Stimulated activated naive CD8-positive, alpha-beta T cell treated with anti-CD3 and anti-CD28 coated beads, Interleukin-15, Interleukin-2, amounts not matched to agents 100 ng/mL and 50 ng/mL, for 24 hours (primary cell): Measurements from ENCODE around the gene RNF220.
"Not testable (repeated sequence)": the region's sequence is repeated elsewhere in the genome, so short reads cannot be mapped to it uniquely, and the experiment has no call there.

Experiments
- H3K27ac Mint-ChIP-seq: one replicate; pipeline ENCODE4 v1.8.0; 2021; ENCODE audit warnings: mild to moderate bottlenecking, mixed read lengths
- H3K27me3 Mint-ChIP-seq: one replicate; pipeline ENCODE4 v1.8.0; 2021; ENCODE audit warnings: mixed read lengths
- H3K36me3 Mint-ChIP-seq: one replicate; pipeline ENCODE4 v1.8.0; 2021; ENCODE audit warnings: low read depth, mixed read lengths
- H3K4me1 Mint-ChIP-seq: one replicate; pipeline ENCODE4 v1.8.0; 2021; ENCODE audit warnings: low read depth, mixed read lengths
- H3K4me3 Mint-ChIP-seq: one replicate; pipeline ENCODE4 v1.8.0; 2021; ENCODE audit warnings: mild to moderate bottlenecking, mixed read lengths
- H3K9me3 Mint-ChIP-seq: one replicate; pipeline ENCODE4 v1.8.0; 2021; ENCODE audit warnings: mixed read lengths

RNF220 gene

DNA sequence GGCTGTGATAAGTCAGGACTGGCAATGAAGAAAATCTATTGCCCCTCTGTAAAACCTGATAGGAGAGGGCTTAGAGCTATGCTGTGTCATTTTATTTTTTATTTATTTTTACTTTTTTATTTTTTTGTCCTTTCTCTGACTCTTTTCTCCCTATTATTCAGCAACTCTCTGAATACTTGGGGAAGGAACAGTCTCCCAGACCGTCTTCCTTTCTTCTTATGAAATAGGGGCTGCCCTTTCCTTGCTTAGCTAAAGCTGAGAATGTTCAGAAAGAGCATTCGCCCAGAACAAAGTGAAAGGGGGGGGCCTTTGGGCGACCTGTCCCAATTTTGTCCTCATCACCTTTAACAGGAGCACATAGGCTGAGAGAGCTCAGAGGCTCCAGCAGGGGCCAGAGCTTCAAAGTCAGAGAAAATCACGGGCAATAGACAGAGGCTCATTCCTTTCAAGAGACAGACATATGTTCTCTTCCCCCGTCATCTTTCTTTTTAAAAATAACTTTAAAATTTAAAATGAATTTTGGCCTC lies 80.9 kb downstream of the RNF220 start:
- H3K27ac Mint-ChIP-seq, result no peak overlapping the region
- peaks cover 4% of the 10 kb centered on the region for H3K9me3 Mint-ChIP-seq
- no peaks in the 10 kb centered on the region for H3K36me3 Mint-ChIP-seq
- no peaks in the 10 kb centered on the region for H3K4me1 Mint-ChIP-seq
- H3K27me3 Mint-ChIP-seq, result peaks cover 19% of the 10 kb centered on the region
- no peak overlapping the region for H3K4me3 Mint-ChIP-seq

GRCh38 chr1:44489481-44489880 lies 84.4 kb downstream of the RNF220 start:
- Mint-ChIP-seq H3K9me3 (peaks cover 4% of the 10 kb centered on the region), H3K36me3 (no peaks in the 10 kb centered on the region), H3K4me1 (no peaks in the 10 kb centered on the region), H3K27ac (no peak overlapping the region), H3K27me3 (peaks cover 14% of the 10 kb centered on the region), H3K4me3 (no peak overlapping the region)

DNA sequence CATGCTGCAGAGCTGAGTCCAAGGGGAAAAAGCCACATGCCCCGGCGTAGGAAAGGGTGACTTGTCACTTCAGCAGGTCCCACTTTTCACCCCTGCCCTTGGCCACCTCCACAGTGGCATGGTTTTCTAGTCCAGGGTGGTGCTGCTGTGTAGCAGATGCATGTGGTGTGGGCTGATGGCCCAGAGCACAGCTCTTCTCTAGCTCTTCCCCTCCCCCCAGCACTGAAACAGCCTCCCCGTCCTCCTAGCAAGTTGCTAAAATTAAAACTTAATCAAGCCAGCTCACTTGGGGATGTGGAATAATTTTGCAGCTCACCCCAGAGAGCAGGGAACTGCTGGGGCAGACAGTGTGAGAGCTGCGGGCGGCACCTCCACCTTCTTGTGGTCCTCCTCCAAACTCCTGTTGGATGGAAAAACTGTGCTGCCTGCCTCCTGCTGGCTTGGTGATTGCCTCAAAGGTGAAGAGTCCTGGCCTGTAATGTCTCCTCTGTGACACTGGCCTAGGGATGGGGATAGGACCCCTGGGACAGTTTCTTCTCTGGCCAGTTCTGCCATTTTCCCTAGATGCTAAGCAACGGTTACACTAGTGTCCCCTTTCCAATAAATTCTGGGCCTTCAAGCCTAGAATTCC lies 91.6 kb downstream of the RNF220 start:
- Mint-ChIP-seq H3K4me3 (no peak overlapping the region), H3K27me3 (peaks cover 4% of the 10 kb centered on the region), H3K27ac (no peak overlapping the region), H3K4me1 (no peaks in the 10 kb centered on the region), H3K9me3 (no peaks in the 10 kb centered on the region), H3K36me3 (no peaks in the 10 kb centered on the region)

DNA sequence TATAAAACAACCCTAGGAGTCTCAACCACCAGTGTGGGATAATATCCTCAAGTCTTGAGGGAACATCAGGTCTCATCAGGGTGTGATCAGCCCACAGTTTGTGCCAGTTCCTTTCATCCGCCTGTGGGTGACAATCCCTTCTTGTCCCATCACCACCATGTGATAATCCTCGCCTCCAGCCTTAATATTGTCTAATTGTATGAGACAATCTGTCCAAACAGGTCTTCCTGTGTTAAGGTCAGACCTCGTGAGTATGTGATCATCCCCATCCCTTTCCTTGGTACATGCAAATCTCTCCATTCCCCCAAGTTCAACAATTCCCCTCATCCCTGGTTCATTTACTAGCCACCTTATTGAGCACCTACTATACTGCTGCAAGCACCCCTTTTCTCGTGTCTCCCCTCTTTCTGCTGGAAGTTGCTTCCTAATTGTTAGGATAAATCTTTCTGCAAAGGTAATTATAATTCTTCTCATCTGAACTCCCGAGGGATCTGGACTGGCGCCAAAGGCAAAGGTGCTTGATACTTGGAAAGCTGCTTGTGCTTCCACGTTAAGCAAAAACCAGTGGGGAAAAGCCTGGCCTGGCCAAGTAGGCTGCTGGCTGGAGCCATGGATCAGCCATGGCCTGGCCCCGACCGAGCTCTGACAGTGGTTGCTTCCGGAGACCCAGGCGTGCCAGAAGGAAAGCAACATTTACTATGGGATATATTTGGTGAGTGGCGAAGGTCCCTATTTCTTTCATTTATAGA lies 92.5 kb downstream of the RNF220 start:
- H3K4me3 Mint-ChIP-seq, result no peak overlapping the region
- H3K4me1 Mint-ChIP-seq, result no peaks in the 10 kb centered on the region
- no peaks in the 10 kb centered on the region for H3K9me3 Mint-ChIP-seq
- no peaks in the 10 kb centered on the region for H3K36me3 Mint-ChIP-seq
- H3K27me3 Mint-ChIP-seq, result no peaks in the 10 kb centered on the region
- no peak overlapping the region for H3K27ac Mint-ChIP-seq

- H3K4me3 Mint-ChIP-seq, result no peak overlapping the region
- no peak overlapping the region for H3K27ac Mint-ChIP-seq
- no peaks in the 10 kb centered on the region for H3K27me3 Mint-ChIP-seq
- no peaks in the 10 kb centered on the region for H3K36me3 Mint-ChIP-seq
- no peaks in the 10 kb centered on the region for H3K9me3 Mint-ChIP-seq
- no peaks in the 10 kb centered on the region for H3K4me1 Mint-ChIP-seq
These were observed 94.3 kb downstream of the RNF220 start for GRCh38 chr1:44499306-44499705.

DNA sequence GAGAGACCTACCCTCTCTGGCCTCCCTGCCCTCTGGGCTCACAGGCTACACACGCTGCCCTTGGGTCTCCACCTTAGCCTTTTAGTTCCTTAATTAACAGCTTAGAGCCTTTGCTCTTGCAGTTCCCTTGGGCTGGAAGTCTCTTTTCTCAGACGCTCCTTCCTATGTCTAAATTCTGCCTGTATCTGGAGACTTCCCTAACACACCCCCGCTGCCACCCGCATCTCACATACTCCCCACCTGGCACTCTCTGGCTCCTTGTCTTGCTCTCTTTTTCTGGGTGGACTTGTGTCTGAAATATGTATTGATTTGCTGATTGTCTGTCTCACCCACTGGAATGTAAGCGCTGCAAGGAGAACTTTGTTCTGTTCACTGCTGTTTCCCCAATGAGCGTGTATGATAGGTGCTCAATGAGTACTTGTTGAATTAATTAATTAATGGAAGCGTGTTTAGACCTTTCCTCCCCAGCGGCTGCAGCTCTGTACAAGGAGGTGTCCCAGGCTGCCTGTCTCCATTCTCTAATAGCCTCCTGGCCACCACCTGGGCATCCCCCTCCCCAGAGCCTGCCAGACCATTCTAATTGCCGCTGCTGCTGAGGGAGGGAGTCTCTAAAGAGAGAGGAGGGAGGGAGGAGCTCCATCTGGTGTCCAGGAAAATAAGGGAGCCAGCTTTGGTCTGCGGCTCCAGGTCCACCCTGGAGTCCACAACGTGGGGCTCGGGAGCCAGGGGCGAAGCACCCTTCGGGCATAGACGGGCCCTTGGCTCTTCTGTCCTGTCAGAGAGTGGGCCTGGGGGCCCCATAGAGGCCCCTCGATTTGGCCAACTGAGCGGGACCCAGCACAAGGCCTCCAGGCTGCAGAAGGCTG lies 95.4 kb downstream of the RNF220 start:
- Mint-ChIP-seq H3K27me3 (no peaks in the 10 kb centered on the region), H3K4me1 (no peaks in the 10 kb centered on the region), H3K4me3 (no peak overlapping the region), H3K36me3 (no peaks in the 10 kb centered on the region), H3K9me3 (no peaks in the 10 kb centered on the region), H3K27ac (no peak overlapping the region)

DNA sequence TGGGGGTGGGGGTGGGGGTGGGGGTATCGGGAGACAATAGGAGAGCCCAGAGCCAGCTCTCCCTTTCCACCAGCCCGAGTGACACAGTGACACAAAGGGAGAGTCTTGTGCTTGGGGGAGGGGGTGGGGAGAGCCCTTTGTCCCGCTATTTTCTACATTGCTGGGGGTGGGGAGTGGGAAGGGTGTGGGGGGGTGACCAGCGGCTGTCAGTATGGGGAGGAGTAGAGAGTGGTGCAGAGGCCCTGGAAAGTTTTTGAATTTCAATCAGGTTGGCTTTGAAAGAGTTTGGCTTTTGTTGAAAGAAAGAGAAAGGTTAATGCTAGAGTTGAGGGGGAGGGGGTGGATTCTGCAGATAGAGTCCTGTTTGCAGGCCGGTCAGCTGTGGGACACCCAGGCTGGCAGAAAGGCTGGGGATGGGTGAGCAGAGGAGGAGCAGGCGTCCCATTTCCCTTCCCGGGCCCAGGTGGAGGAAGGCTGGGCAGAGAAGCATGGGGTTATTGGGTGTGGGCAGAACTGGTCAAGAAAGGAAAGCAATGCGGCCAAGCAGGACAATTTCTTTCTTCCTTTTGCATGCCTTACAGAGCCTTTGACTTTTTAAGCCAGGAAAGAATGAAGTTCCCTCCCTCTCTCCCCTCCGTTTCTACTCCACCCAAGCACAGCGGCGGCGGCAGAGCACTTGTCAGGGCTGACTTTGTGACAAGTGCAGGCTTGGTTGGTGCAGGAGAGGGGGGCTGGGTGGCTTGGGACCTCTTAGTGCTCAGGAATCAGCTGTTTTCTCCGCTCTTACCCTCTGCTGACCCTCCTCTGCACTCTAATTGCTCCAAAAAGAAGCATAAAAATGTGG lies 96.2 kb downstream of the RNF220 start:
- no peak overlapping the region for H3K4me3 Mint-ChIP-seq
- H3K27me3 Mint-ChIP-seq, result no peaks in the 10 kb centered on the region
- H3K4me1 Mint-ChIP-seq, result no peaks in the 10 kb centered on the region
- no peak overlapping the region for H3K27ac Mint-ChIP-seq
- H3K9me3 Mint-ChIP-seq, result no peaks in the 10 kb centered on the region
- H3K36me3 Mint-ChIP-seq, result no peaks in the 10 kb centered on the region

GRCh38 chr1:44502823-44503222 lies 97.8 kb downstream of the RNF220 start:
- H3K27me3 Mint-ChIP-seq, H3K4me3 Mint-ChIP-seq, H3K4me1 Mint-ChIP-seq, H3K9me3 Mint-ChIP-seq, H3K36me3 Mint-ChIP-seq, H3K27ac Mint-ChIP-seq: not testable (repeated sequence)

GRCh38 chr1:44503625-44504024 lies 98.6 kb downstream of the RNF220 start:
- no peak overlapping the region for H3K27ac Mint-ChIP-seq
- H3K4me1 Mint-ChIP-seq, result no peaks in the 10 kb centered on the region
- H3K36me3 Mint-ChIP-seq, result no peaks in the 10 kb centered on the region
- H3K9me3 Mint-ChIP-seq, result no peaks in the 10 kb centered on the region
- H3K4me3 Mint-ChIP-seq, result no peak overlapping the region
- peaks cover 4% of the 10 kb centered on the region for H3K27me3 Mint-ChIP-seq

- H3K27ac Mint-ChIP-seq, result no peak overlapping the region
- no peaks in the 10 kb centered on the region for H3K36me3 Mint-ChIP-seq
- no peaks in the 10 kb centered on the region for H3K4me1 Mint-ChIP-seq
- H3K4me3 Mint-ChIP-seq, result no peak overlapping the region
- no peaks in the 10 kb centered on the region for H3K9me3 Mint-ChIP-seq
- peaks cover 9% of the 10 kb centered on the region for H3K27me3 Mint-ChIP-seq
These were observed 100.3 kb downstream of the RNF220 start for GRCh38 chr1:44505210-44505993.

DNA sequence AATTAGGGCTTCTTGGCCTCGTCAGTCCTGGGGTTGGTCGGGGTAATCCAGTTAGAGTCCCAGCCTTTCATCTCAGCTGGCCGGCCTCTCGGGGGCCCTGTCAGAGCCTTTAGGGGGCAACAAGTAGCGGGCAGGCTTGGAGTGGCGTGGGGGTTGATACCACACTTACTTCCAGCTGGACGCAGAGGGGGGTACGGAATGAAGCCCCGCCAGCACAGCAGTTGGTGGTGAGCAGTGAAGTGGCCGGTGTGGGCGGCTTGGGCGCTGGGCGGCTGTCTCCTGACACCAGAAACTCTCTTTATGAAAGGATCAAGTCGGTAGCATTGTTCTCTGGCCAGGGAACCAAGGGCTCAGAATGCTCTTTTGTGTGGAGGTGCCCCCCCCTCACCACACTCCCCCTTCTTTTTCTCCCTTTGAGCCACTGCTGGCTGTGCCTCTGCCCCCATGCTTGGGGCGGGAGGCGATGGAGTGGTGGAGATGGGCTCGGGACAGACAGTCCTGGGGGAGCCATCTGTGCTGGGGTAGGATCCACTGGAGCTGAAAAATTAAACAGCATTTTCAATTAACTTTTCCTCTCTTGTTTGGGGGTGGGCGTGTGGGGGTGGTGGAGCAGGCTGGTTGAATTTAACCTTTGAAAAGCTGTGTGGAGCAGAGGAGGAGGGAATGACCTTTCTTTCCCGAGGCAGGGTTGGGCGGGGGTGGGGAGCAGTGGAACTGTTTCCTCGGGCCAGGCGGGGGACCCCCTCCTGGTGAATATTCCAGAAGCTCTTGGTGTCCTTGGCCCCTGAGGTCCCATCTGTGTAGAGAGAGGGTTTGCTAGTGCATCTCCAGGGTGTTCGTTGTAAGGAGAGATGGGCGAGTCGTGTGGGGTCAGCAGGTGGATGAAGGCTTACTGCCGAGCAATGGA lies 102.7 kb downstream of the RNF220 start:
- no peak overlapping the region for H3K4me3 Mint-ChIP-seq
- H3K4me1 Mint-ChIP-seq, result peaks cover 11% of the 10 kb centered on the region
- no peak overlapping the region for H3K27ac Mint-ChIP-seq
- peaks cover 16% of the 10 kb centered on the region for H3K27me3 Mint-ChIP-seq
- no peaks in the 10 kb centered on the region for H3K36me3 Mint-ChIP-seq
- no peaks in the 10 kb centered on the region for H3K9me3 Mint-ChIP-seq

DNA sequence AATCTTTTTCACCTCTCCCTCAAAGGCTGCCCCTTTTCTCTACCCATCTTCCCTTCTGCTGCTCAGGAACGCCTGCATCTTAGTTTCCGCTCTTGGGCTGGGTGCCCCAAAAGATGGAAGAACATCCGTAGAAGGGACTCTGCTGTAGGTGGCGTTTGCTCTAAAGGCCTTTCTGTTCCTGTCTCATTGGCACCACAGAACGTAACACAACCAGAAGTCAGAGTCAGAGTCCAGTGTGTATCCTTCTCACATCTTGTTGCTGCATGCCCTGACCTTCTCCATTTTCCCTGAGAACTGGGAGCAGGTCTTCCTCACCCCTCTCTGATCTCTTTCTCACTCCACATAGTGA lies 103.3 kb downstream of the RNF220 start:
- Mint-ChIP-seq H3K9me3 (no peaks in the 10 kb centered on the region), H3K4me3 (no peak overlapping the region), H3K27me3 (peaks cover 16% of the 10 kb centered on the region), H3K4me1 (peaks cover 11% of the 10 kb centered on the region), H3K36me3 (no peaks in the 10 kb centered on the region), H3K27ac (no peak overlapping the region)

- Mint-ChIP-seq H3K9me3 (no peaks in the 10 kb centered on the region), H3K4me1 (peaks cover 11% of the 10 kb centered on the region), H3K27me3 (peaks cover 28% of the 10 kb centered on the region), H3K4me3 (no peak overlapping the region), H3K27ac (no peak overlapping the region), H3K36me3 (no peaks in the 10 kb centered on the region)
These were observed 106.3 kb downstream of the RNF220 start for GRCh38 chr1:44511363-44511762.
